ENCODE data around the gene KCNG2. TPM values are rescaled to one million over a fixed set of nuclear protein-coding genes. Genes with fewer than 3 reads are reported as not detected.

Gene KCNG2
- total RNA-seq, 1 experiment from 2014 or later = not detected

- no peak for DNase-seq
- Histone ChIP-seq H3K9me3 (ENCODE audit: insufficient read depth, low read depth) (no peaks in the 10 kb centered on the region), H2AFZ (no peak overlapping the region), H3K27me3 (ENCODE audit: insufficient read depth, low read depth) (peaks cover 9% of the 10 kb centered on the region), H3K27ac (no peak overlapping the region), H3K4me2 (no peak overlapping the region), H3K79me2 (ENCODE audit: low read depth) (no peaks in the 10 kb centered on the region), H3K36me3 (ENCODE audit: low read depth) (no peaks in the 10 kb centered on the region), H3K4me1 (replicated peaks; ENCODE audit: insufficient read depth) (no peaks in the 10 kb centered on the region), H3F3A (ENCODE audit: insufficient read depth, low read depth) (no peaks in the 10 kb centered on the region), H3K9me2 (ENCODE audit: insufficient read depth) (no peaks in the 10 kb centered on the region), H4K20me1 (ENCODE audit: insufficient read depth) (no peaks in the 10 kb centered on the region), H3K4me3 (no peak overlapping the region)
- POLR2A ChIA-PET (ENCODE audit: unreplicated experiment) = no interaction called here
- TF ChIP-seq CTCF (conservative IDR thresholded peaks at IDR 0.05) = no peak
- TF ChIP-seq EZH2 (IDR thresholded peaks at IDR 0.05; ENCODE audit: low read depth) = no peak
- intact Hi-C loops (cut with micrococcal nuclease; ENCODE audit: unreplicated experiment) = no loop called here
- BruUV-seq (replicated peaks) = no TSS peak
- CTCF ChIA-PET = no interaction called here
Observed at GRCh38 chr18:79798346-79798998, 734 bp downstream of the KCNG2 start.

- H4K20me1 ChIP-seq (ENCODE audit: insufficient read depth) = no peaks in the 10 kb centered on the region
- intact Hi-C loops (cut with micrococcal nuclease; ENCODE audit: unreplicated experiment) = no loop called here
- no peak for DNase-seq
- no peaks in the 10 kb centered on the region for H3K4me1 ChIP-seq (replicated peaks; ENCODE audit: insufficient read depth)
- ChIA-PET POLR2A (ENCODE audit: unreplicated experiment) (no interaction called here), CTCF (no interaction called here)
- BruUV-seq (replicated peaks) = no TSS peak
- no peaks in the 10 kb centered on the region for H3K36me3 ChIP-seq (ENCODE audit: low read depth)
- H3K9me2 ChIP-seq (ENCODE audit: insufficient read depth) = no peaks in the 10 kb centered on the region
- TF ChIP-seq EZH2 (IDR thresholded peaks at IDR 0.05; ENCODE audit: low read depth) (no peak), CTCF (conservative IDR thresholded peaks at IDR 0.05) (no peak)
- H3K9me3 ChIP-seq (ENCODE audit: insufficient read depth, low read depth) = no peaks in the 10 kb centered on the region
- H3K4me2 ChIP-seq = no peak overlapping the region
- H3K27me3 ChIP-seq (ENCODE audit: insufficient read depth, low read depth) = peaks cover 14% of the 10 kb centered on the region
- no peak overlapping the region for H2AFZ ChIP-seq
- no peaks in the 10 kb centered on the region for H3K79me2 ChIP-seq (ENCODE audit: low read depth)
- no peak overlapping the region for H3K4me3 ChIP-seq
- no peaks in the 10 kb centered on the region for H3F3A ChIP-seq (ENCODE audit: insufficient read depth, low read depth)
- H3K27ac ChIP-seq = no peak overlapping the region
Observed at GRCh38 chr18:79798999-79799370, 1.2 kb downstream of the KCNG2 start.

- Histone ChIP-seq H2AFZ (no peak overlapping the region), H3K4me1 (replicated peaks; ENCODE audit: insufficient read depth) (no peaks in the 10 kb centered on the region), H3K9me2 (ENCODE audit: insufficient read depth) (no peaks in the 10 kb centered on the region), H3K9me3 (ENCODE audit: insufficient read depth, low read depth) (no peaks in the 10 kb centered on the region), H3F3A (ENCODE audit: insufficient read depth, low read depth) (no peaks in the 10 kb centered on the region), H3K4me3 (no peak overlapping the region), H4K20me1 (ENCODE audit: insufficient read depth) (no peaks in the 10 kb centered on the region), H3K27me3 (ENCODE audit: insufficient read depth, low read depth) (peaks cover 21% of the 10 kb centered on the region), H3K79me2 (ENCODE audit: low read depth) (no peaks in the 10 kb centered on the region), H3K36me3 (ENCODE audit: low read depth) (no peaks in the 10 kb centered on the region), H3K27ac (no peak overlapping the region), H3K4me2 (no peak overlapping the region)
- TF ChIP-seq EZH2 (IDR thresholded peaks at IDR 0.05; ENCODE audit: low read depth) (no peak), CTCF (conservative IDR thresholded peaks at IDR 0.05) (no peak)
- BruUV-seq (replicated peaks) = no TSS peak
- DNase-seq = no peak
- ChIA-PET POLR2A (ENCODE audit: unreplicated experiment) (no interaction called here), CTCF (no interaction called here)
- intact Hi-C loops (cut with micrococcal nuclease; ENCODE audit: unreplicated experiment) = no loop called here
Observed at GRCh38 chr18:79799619-79800370, 2.1 kb downstream of the KCNG2 start.
